ENCODE results near the gene VEGFA. TPM values are rescaled to one million over a fixed set of nuclear protein-coding genes. Genes with fewer than 3 reads are reported as not detected.

VEGFA gene
- total RNA-seq, 2 donors from 2014 or later, result 102 to 132 TPM

- TF ChIP-seq CTCF (IDR thresholded peaks at IDR 0.05), result no peak
- Histone ChIP-seq H3K36me3 (no peaks in the 10 kb centered on the region), H3K4me3 (no peak overlapping the region), H3K4me1 (peaks cover 0 to 7% of the 10 kb centered on the region in 2 donors), H3K27ac (no peak overlapping the region), H3K27me3 (no peaks in the 10 kb centered on the region), H3K9me3 (no peaks in the 10 kb centered on the region)
- no peak for DNase-seq (ENCODE audit: low spot score)
Measured at GRCh38 chr6:43808412-43808811, 38.4 kb downstream of the VEGFA start.

GRCh38 chr6:43809417-43810305 is 39.6 kb downstream of the VEGFA start:
- peaks cover 0 to 7% of the 10 kb centered on the region in 2 donors for H3K4me1 ChIP-seq
- TF ChIP-seq CTCF (IDR thresholded peaks at IDR 0.05), result no peak
- H3K4me3 ChIP-seq, result no peak overlapping the region
- H3K27ac ChIP-seq, result no peak overlapping the region
- no peaks in the 10 kb centered on the region for H3K36me3 ChIP-seq
- DNase-seq (ENCODE audit: low spot score), result no peak
- H3K27me3 ChIP-seq, result no peaks in the 10 kb centered on the region
- no peaks in the 10 kb centered on the region for H3K9me3 ChIP-seq

DNA sequence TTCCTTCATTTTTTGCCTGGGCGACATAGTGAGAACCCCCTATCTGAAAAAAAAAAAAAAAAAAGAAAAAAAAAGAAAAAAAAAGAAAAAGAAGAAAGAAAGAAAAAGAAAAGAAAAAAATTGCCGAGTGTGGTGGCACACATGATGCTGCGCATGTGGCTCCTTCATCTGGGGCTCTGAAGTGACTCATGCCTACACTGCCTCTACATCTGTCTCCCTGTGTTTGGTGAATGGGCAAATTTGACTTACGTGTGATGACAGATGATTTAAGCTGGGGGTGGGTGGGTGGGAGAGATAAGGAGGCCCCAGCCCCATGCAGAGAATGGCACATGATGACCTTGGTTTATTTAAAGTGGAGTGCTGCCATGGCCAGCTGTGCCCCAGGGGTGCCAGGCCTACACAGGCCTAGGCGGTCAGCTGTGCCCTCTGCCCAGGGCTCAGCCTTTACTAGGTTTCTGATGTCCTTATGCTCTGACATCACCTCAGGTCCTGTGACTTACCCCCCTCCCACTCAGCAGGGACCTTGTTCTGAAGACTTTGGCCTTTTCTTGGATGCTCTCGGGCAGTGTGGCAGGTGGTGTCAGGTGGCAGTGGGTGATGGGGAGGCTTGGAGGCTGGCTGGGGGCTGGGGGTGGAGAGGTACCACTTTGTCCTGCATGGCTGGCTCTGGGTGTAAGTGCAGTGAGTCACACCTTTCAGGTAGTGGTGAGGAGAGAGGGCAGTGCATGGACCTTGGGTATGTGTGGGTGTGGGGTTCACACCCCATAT is 41.1 kb downstream of the VEGFA start:
- Histone ChIP-seq H3K36me3 (no peaks in the 10 kb centered on the region), H3K4me3 (no peak overlapping the region), H3K27me3 (no peaks in the 10 kb centered on the region), H3K4me1 (peaks cover 0 to 7% of the 10 kb centered on the region in 2 donors), H3K9me3 (no peaks in the 10 kb centered on the region), H3K27ac (no peak overlapping the region)
- TF ChIP-seq CTCF (IDR thresholded peaks at IDR 0.05), result no peak
- no peak for DNase-seq (ENCODE audit: low spot score)

- Histone ChIP-seq H3K27ac (no peak overlapping the region), H3K36me3 (no peaks in the 10 kb centered on the region), H3K9me3 (no peaks in the 10 kb centered on the region), H3K27me3 (no peaks in the 10 kb centered on the region), H3K4me1 (peaks cover 0 to 7% of the 10 kb centered on the region in 2 donors), H3K4me3 (no peak overlapping the region)
- DNase-seq (ENCODE audit: low spot score), result no peak
- no peak for TF ChIP-seq CTCF (IDR thresholded peaks at IDR 0.05)
Measured at GRCh38 chr6:43811733-43812099, 41.7 kb downstream of the VEGFA start.

DNA sequence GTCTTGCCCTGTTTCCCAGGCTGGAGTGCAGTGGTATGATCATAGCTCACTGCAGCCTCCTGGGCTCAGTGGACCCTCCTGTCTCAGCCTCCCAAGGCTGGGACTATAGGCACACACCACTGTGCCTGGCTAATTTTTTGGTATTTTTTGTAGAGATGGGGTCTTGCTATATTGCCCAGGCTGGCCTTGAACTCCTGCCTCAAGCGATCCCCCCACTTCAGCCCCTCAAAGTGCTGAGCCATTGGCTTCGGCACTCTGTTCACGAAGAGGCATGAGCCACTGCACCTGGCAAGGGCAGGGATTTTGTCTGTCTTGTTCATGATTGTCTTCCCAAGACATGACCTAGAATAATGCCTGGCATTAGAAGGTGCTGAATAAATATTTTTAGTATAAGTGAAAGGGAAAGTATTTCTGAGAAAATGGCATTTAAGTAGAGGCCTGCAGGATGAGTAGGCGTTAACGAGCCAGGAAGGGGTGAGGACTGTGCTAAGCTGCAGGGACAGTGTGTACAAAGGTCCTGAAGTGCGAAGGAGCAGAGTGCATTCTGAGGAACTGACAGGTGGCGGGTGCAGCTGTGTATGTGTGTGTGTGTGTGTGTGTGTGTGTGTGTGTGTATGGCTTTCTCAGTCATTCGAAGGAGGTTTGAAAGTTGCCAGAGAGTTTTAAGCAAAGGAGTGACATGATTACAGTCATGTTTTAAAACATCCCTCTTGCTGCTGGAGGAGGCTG is 43.0 kb downstream of the VEGFA start:
- no peaks in the 10 kb centered on the region for H3K9me3 ChIP-seq
- no peak for DNase-seq (ENCODE audit: low spot score)
- no peak overlapping the region for H3K27ac ChIP-seq
- H3K36me3 ChIP-seq, result no peaks in the 10 kb centered on the region
- TF ChIP-seq CTCF (IDR thresholded peaks at IDR 0.05), result no peak
- H3K27me3 ChIP-seq, result no peaks in the 10 kb centered on the region
- H3K4me1 ChIP-seq, result no peaks in the 10 kb centered on the region
- H3K4me3 ChIP-seq, result no peak overlapping the region

Measured in right atrium auricular region (tissue), 2 donors.